GM12878 (cell line): Measurements from ENCODE around the gene B3GALNT2.

Source experiments
- EP300 ChIP-seq, 2 experiments: fragments of 150-350 bp in 1 of 2; IDR thresholded peaks; 2 replicates each; pipeline ENCODE4 v1.6.1; 2011 to 2012; ENCODE audit warnings: low read depth in 2 of 2, low read length in 2 of 2, borderline replicate concordance in 1 of 2, improper control_type of control experiment in 1 of 2, inconsistent platforms in 1 of 2; ENCODE audit not compliant: control insufficient read depth in 1 of 2
- TAF1 ChIP-seq: IDR thresholded peaks from 2 replicates; pipeline ENCODE4 v1.6.1; 2011; ENCODE audit warnings: mild to moderate bottlenecking, low read depth, low read length, borderline replicate concordance

DNA sequence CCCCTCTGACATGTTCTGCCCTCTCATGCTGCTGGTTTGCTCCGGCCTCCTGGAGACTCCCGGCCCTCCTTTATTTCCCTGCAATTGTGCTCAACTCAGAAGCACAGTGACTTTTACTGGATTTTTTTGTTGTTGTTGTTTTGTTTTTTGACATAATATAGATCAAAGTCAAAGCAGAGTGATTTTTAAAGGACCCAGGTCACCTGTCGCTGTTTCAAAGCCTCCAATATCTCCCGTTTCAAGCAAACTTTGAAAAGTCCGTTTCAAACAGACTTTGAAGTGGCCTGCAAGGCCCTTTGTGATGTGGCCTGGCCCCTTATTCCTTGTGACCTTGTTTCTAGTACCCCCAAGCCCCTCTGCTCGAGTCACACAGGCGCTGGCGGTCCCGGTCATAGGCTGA, 78.9 kb downstream of the B3GALNT2 start:
- TF ChIP-seq EP300 (IDR thresholded peaks at IDR 0.05; ENCODE audit: borderline replicate concordance in 1 of 2, control insufficient read depth in 1 of 2, low read depth in 2 of 2, low read length in 2 of 2) = no peak
- no peak for TF ChIP-seq TAF1
